ENCODE measurements around the gene APBA3. TPM values are rescaled to one million over a fixed set of nuclear protein-coding genes. Genes with fewer than 3 reads are reported as not detected.

The APBA3 gene
- total and polyA plus RNA-seq, 2 of the 4 experiments (the other 2 are of a cell fraction), result 9.5 to 18.4 TPM

- Histone ChIP-seq H4K5ac (ENCODE audit: low read depth, low read length) (no peak overlapping the region), H3K23ac (ENCODE audit: low read depth, low read length) (no peak overlapping the region), H3K9me3 (ENCODE audit: control insufficient read depth, insufficient read depth, low read length) (0 out of 2 replicates have a peak, but pooled peaks cover 1% of the 10 kb centered on the region), H2BK120ac (ENCODE audit: low read depth, low read length) (no peak overlapping the region), H2BK5ac (ENCODE audit: low read depth, low read length, poor library complexity, severe bottlenecking) (no peak overlapping the region), H2AK9ac (replicated peaks; ENCODE audit: low read depth, low read length, poor library complexity) (no peak overlapping the region), H2AK5ac (ENCODE audit: low read depth, low read length) (no peak overlapping the region), H3K9me1 (ENCODE audit: insufficient read depth, low read length) (peaks cover 5% of the 10 kb centered on the region), H3K9ac (ENCODE audit: low read depth, low read length) (no peak overlapping the region), H3K18ac (ENCODE audit: low read depth, low read length) (no peak overlapping the region), H3K36me3 (ENCODE audit: control insufficient read depth, insufficient read depth, low read length) (no peaks in the 10 kb centered on the region), H4K20me1 (ENCODE audit: insufficient read depth, low read length) (no peaks in the 10 kb centered on the region), H4K91ac (ENCODE audit: insufficient read depth, low read depth, low read length) (no peak overlapping the region), H2AFZ (replicated peaks; ENCODE audit: low read length, poor library complexity) (no peak overlapping the region), H3K14ac (replicated peaks; ENCODE audit: low read depth, low read length) (no peak overlapping the region), H3K4me3 (ENCODE audit: insufficient read depth, low read depth, low read length) (no peak overlapping the region), H3K4me2 (ENCODE audit: low read depth, low read length) (no peak overlapping the region), H2BK20ac (ENCODE audit: low read depth, low read length) (no peak overlapping the region), H3K27me3 (ENCODE audit: control insufficient read depth, insufficient read depth, low read length) (peaks cover 31% of the 10 kb centered on the region), H3K4ac (ENCODE audit: low read depth, low read length) (no peak overlapping the region), H4K8ac (ENCODE audit: low read depth in 2 of 2, low read length in 2 of 2) (no peak overlapping the region), H3K4me1 (ENCODE audit: control insufficient read depth, insufficient read depth, low read length) (no peaks in the 10 kb centered on the region), H2BK15ac (ENCODE audit: low read depth, low read length) (no peak overlapping the region), H3K56ac (ENCODE audit: extremely low read depth, insufficient read depth, low read length) (no peak overlapping the region), H3K27ac (ENCODE audit: insufficient read depth, low read length) (no peak overlapping the region), H3K79me1 (ENCODE audit: low read depth in 1 of 2, low read length in 2 of 2) (no peaks in the 10 kb centered on the region)
- DNase-seq, result no peak
- intact Hi-C loops (cut with micrococcal nuclease) (no loop called here), dilution Hi-C loops (cut with HindIII; ENCODE audit: low sequenced_read_pairs, unreplicated experiment) (no loop called here), in situ Hi-C loops (cut with MboI; ENCODE audit: low sequenced_read_pairs) (no loop called here)
- BruUV-seq (replicated peaks), result no TSS peak
- ATAC-seq (ENCODE audit: low read depth), result no peak
- TF ChIP-seq, protein P1, sequence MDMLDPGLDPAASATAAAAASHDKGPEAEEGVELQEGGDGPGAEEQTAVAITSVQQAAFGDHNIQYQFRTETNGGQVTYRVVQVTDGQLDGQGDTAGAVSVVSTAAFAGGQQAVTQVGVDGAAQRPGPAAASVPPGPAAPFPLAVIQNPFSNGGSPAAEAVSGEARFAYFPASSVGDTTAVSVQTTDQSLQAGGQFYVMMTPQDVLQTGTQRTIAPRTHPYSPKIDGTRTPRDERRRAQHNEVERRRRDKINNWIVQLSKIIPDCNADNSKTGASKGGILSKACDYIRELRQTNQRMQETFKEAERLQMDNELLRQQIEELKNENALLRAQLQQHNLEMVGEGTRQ (IDR thresholded peaks at IDR 0.05; ENCODE audit: low read depth, low read length), result no peak
- TF ChIP-seq CTCF (conservative IDR thresholded peaks at IDR 0.05; ENCODE audit: low read depth, low read length), result no peak
- TF ChIP-seq MAZ (IDR thresholded peaks at IDR 0.05; ENCODE audit: borderline replicate concordance, low read depth, low read length), result no peak
- TF ChIP-seq BHLHE40 (IDR thresholded peaks at IDR 0.05; ENCODE audit: low read depth, low read length), result no peak
- no peak for TF ChIP-seq SMC3 (IDR thresholded peaks at IDR 0.05; ENCODE audit: low read depth, low read length)
- TF ChIP-seq MXI1 (IDR thresholded peaks at IDR 0.05; ENCODE audit: borderline replicate concordance, low read depth, low read length), result no peak
- no peak for TF ChIP-seq MAFK (IDR thresholded peaks at IDR 0.05; ENCODE audit: low read depth, low read length)
- no peak for TF ChIP-seq NFE2L2 (IDR thresholded peaks at IDR 0.05; ENCODE audit: low read depth, low read length)
- no peak for TF ChIP-seq POLR2A (IDR thresholded peaks at IDR 0.05; ENCODE audit: low read depth, low read length)
- TF ChIP-seq RCOR1 (IDR thresholded peaks at IDR 0.05; ENCODE audit: insufficient replicate concordance, low read length), result no peak
- no peak for TF ChIP-seq CEBPB (IDR thresholded peaks at IDR 0.05; ENCODE audit: low read depth, low read length)
- no peak for TF ChIP-seq CHD1 (IDR thresholded peaks at IDR 0.05; ENCODE audit: low read depth, low read length)
- no peak for TF ChIP-seq FOS (IDR thresholded peaks at IDR 0.05; ENCODE audit: low read depth, low read length)
- TF ChIP-seq RFX5 (IDR thresholded peaks at IDR 0.05; ENCODE audit: low read depth, low read length), result no peak
- 20% methylated on average over 1 of the region's 13 CpGs; no CpG with 5 or more reads in 1 of the 2 experiments for WGBS, 2 experiments (ENCODE audit: extremely low coverage in 2 of 2, insufficient read length in 1 of 2)
- ChIA-PET POLR2A (ENCODE audit: unreplicated experiment) (no interaction called here), CTCF (no interaction called here)
Observed at GRCh38 chr19:3804429-3804828, 42.9 kb upstream of the APBA3 start.
